Osteoblast (primary cell): ENCODE results near the gene UBXN6. TPM values are rescaled to one million over a fixed set of nuclear protein-coding genes. Genes with fewer than 3 reads are reported as not detected.

Experiments
- DNase-seq: peaks from one replicate; pipeline ENCODE4 v3.0.0; 2011; ENCODE audit warnings: low spot score, mixed read lengths; ENCODE audit not compliant: insufficient read length; ENCODE audit errors: missing footprints
- H2AFZ ChIP-seq: 2 replicates; pipeline ENCODE4 v1.6.0; 2011; ENCODE audit warnings: mild to moderate bottlenecking, low read length
- H3K27ac ChIP-seq: 2 replicates; pipeline ENCODE4 v1.5.1; 2011; ENCODE audit warnings: mild to moderate bottlenecking, low read depth, low read length, moderate library complexity
- H3K27me3 ChIP-seq: 2 replicates; pipeline ENCODE4 v1.6.0; 2012; ENCODE audit warnings: mild to moderate bottlenecking, control low read depth, inconsistent platforms, low read length, moderate library complexity; ENCODE audit not compliant: insufficient read depth
- H3K36me3 ChIP-seq: 2 replicates; pipeline ENCODE4 v1.5.1; 2011; ENCODE audit warnings: mild to moderate bottlenecking, low read length, control low read depth, moderate library complexity; ENCODE audit not compliant: insufficient read depth
- H3K4me1 ChIP-seq: 2 replicates; pipeline ENCODE4 v1.5.1; 2011; ENCODE audit warnings: mild to moderate bottlenecking, low read length, control low read depth, moderate library complexity; ENCODE audit not compliant: insufficient read depth
- H3K4me2 ChIP-seq: 2 replicates; pipeline ENCODE4 v1.6.0; 2011; ENCODE audit warnings: mild to moderate bottlenecking, low read length; ENCODE audit not compliant: insufficient read depth
- H3K4me3 ChIP-seq: fragments of 200-600 bp; sonication (generic); 3 replicates; pipeline ENCODE4 v1.5.1; 2012; ENCODE audit warnings: mild to moderate bottlenecking, low read length, inconsistent platforms; ENCODE audit not compliant: insufficient read depth
- H3K79me2 ChIP-seq: 2 replicates; pipeline ENCODE4 v1.6.0; 2012; ENCODE audit warnings: mild to moderate bottlenecking, low read length, control low read depth, inconsistent platforms; ENCODE audit not compliant: insufficient read depth
- H3K9me3 ChIP-seq: 2 replicates; pipeline ENCODE4 v1.5.1; 2011; ENCODE audit warnings: low read depth, low read length, control low read depth
- H4K20me1 ChIP-seq: 2 replicates; pipeline ENCODE4 v1.6.0; 2012; ENCODE audit warnings: mild to moderate bottlenecking, low read length, control low read depth; ENCODE audit not compliant: insufficient read depth
- CTCF ChIP-seq: IDR thresholded peaks from 2 replicates; pipeline ENCODE4 v1.5.1; 2011; ENCODE audit warnings: mild to moderate bottlenecking, low read depth, low read length, moderate library complexity; ENCODE audit errors: extremely low read depth
- total RNA-seq: library from RNA; depleted of rRNA; stranded (reverse); fragments of >200 nt; gene quantifications from 2 replicates; pipeline ENCODE4 v1.2.3, GENCODE V29; 2012

UBXN6 gene
- total RNA-seq, 1 donor: 136 TPM

- peak; percentile 59 for DNase-seq
- no peak overlapping the region for H3K4me3 ChIP-seq
- H3K9me3 ChIP-seq: no peaks in the 10 kb centered on the region
- H3K27ac ChIP-seq: no peak overlapping the region
- H3K4me1 ChIP-seq: peaks cover 6% of the 10 kb centered on the region
- no peak overlapping the region for H2AFZ ChIP-seq
- no peak overlapping the region for H3K4me2 ChIP-seq
- H3K36me3 ChIP-seq: peaks cover 17% of the 10 kb centered on the region
- no peaks in the 10 kb centered on the region for H3K79me2 ChIP-seq
- H3K27me3 ChIP-seq: no peaks in the 10 kb centered on the region
- H4K20me1 ChIP-seq: peaks cover 7% of the 10 kb centered on the region
- no peak for TF ChIP-seq CTCF
These were observed 45.7 kb upstream of the UBXN6 start for GRCh38 chr19:4503132-4503824.

GRCh38 chr19:4502282-4503131 lies 44.9 kb upstream of the UBXN6 start:
- Histone ChIP-seq H2AFZ (no peak overlapping the region), H3K27me3 (no peaks in the 10 kb centered on the region), H3K4me3 (no peak overlapping the region), H3K27ac (no peak overlapping the region), H3K4me1 (peaks cover 6% of the 10 kb centered on the region), H3K9me3 (no peaks in the 10 kb centered on the region), H3K4me2 (no peak overlapping the region), H3K79me2 (no peaks in the 10 kb centered on the region), H4K20me1 (peaks cover 7% of the 10 kb centered on the region), H3K36me3 (peaks cover 22% of the 10 kb centered on the region)
- DNase-seq: peak; percentile 84
- no peak for TF ChIP-seq CTCF

GRCh38 chr19:4501691-4502090 lies 44.1 kb upstream of the UBXN6 start:
- DNase-seq: peak; percentile 62
- H2AFZ ChIP-seq: no peak overlapping the region
- H3K9me3 ChIP-seq: no peaks in the 10 kb centered on the region
- H3K4me1 ChIP-seq: peaks cover 5% of the 10 kb centered on the region
- peaks cover 23% of the 10 kb centered on the region for H3K36me3 ChIP-seq
- TF ChIP-seq CTCF: no peak
- no peaks in the 10 kb centered on the region for H3K27me3 ChIP-seq
- no peak overlapping the region for H3K4me2 ChIP-seq
- H3K4me3 ChIP-seq: no peak overlapping the region
- no peak overlapping the region for H3K27ac ChIP-seq
- H3K79me2 ChIP-seq: no peaks in the 10 kb centered on the region
- H4K20me1 ChIP-seq: peaks cover 6% of the 10 kb centered on the region
